GM23248 (cell line): Measurements from ENCODE around the gene FRAT1.

Source experiments
- EZH2 ChIP-seq: fragments of 200-600 bp; sonication (generic); IDR thresholded peaks from 2 replicates; pipeline ENCODE4 v1.6.1; 2018; ENCODE audit warnings: antibody characterized with exemption, mild to moderate bottlenecking; ENCODE audit not compliant: insufficient read depth, poor library complexity, severe bottlenecking
- EZH2phosphoT487 ChIP-seq: fragments of 200-600 bp; sonication (generic); IDR thresholded peaks from 2 replicates; pipeline ENCODE4 v1.6.1; 2018; ENCODE audit warnings: antibody characterized with exemption, moderate library complexity, mild to moderate bottlenecking, low read depth; ENCODE audit not compliant: insufficient read depth

DNA sequence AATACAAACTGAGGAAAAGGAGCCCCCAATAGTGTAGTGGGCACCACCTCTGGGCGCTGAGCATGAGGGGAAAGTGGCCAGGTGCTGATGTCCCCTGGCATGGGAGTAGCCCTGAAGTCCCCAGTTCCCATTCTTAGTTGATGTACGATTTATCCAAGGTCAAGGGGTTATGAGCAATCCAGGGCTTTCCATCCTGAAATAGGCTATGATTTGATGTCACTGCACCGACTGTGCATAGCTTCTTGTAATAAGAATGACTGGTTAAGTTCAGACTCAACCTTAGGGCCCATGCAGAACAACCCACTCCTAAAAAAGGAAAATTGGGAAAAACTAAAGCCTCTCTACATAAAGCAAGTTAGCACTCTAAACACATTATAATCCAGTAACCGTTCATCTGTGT, 4.4 kb downstream of the FRAT1 start:
- no peak for TF ChIP-seq EZH2phosphoT487
- TF ChIP-seq EZH2, result no peak
